DMS153 treated with DMSO at 0.1 percent for 48 hours (cell line): ENCODE results near the gene TOR4A.
"Not testable (repeated sequence)": the region's sequence is repeated elsewhere in the genome, so short reads cannot be mapped to it uniquely, and the experiment has no call there.

Source experiments
- DNase-seq: peaks from one replicate; lab custom pipeline; 2025; ENCODE audit not compliant: unreplicated experiment; lab: John Stamatoyannopoulos, UW

TOR4A gene

DNA sequence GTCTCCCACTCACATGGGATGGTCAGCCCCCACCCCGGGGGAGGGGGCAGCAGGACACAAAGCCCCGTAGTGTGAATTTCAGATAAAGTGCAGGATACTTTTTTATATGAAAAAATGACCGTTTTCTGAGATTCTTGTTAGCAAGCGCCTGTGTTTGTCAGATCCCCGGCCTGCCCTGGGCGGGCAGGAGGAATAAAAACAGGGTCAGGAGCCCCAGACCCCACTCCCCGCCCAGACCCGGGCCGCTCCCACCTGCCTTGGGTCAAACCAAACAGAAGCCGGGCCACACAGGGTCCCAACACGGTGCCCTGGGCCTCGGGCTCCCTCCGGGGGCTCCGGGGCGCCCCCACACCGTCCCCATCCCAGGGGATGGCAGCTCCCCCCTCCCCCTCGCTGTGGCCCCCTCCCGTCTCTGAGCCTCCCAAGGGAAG is 38.1 kb downstream of the TOR4A start:
- no peak for DNase-seq

DNA sequence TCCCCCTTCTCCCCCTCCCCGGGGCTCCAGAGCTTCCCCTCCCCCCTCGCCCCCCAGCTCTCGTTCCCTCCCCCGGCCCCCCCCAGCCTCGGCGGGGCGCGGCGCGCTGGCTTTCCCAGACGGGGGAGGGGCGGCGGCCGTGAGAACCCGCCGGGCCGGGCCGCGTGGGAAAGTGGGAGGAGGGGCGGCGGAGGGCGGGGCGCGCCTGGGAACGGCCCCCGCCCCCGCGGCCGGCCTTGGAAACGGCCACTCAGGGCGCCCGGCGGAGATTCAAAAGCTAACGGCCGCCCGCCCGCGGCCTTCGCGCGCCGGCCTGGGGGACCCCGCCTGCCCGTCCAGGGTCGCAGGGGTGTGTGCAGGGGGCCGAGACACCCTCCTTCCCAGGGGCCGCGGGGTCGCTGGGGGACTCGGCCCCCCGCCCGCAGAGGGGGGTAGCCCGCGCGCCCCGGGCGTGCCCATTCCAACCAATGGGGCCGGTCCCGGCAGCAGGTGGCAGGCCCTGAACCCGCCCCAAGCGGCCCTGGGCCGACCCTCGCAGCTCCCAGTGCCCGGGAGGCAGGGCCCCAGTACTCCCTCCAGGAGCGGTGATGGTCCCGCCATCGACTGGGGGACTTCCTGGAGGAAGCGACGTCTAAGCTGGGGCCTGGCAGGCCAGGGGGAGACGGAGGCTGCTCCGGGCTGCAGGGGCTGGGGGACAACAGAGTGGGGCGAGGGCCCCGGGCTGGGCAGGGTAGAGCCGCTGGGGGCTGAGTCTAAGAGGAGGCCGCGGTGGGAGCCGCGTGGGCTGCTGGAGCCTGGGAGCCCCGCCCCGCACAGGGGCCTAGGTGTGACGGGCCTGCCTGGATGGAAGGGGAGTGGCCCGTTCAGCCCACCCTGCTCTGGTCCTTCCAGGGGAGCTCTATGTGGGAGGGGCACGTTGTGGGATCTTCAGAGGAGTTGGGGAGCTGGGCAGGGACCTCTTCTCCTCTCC is 38.8 kb downstream of the TOR4A start:
- peak; percentile 6 for DNase-seq

- no peak for DNase-seq
These were observed 39.6 kb downstream of the TOR4A start for GRCh38 chr9:137317021-137317717.

GRCh38 chr9:137317718-137318511 is 40.4 kb downstream of the TOR4A start:
- no peak for DNase-seq

DNA sequence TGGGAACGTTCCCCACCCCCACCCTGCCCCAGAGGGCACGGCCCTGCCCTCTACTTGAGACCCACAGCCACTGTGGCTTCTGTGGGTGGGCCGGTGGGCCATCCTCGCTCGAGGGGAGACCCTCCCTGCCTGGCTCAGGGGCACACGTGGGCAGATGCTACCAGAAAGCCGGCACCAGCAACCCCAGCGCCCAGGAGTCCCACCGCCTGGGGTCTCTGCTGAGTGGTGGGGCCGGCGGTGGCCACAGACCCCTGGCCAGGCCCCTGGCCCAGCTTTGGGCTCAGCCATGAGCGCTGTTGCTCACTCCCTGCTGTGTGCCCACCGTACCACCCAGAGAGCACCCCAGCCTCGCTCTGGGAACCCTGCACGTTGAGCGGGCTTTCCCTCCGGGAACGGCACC is 41.1 kb downstream of the TOR4A start:
- DNase-seq, result no peak

DNA sequence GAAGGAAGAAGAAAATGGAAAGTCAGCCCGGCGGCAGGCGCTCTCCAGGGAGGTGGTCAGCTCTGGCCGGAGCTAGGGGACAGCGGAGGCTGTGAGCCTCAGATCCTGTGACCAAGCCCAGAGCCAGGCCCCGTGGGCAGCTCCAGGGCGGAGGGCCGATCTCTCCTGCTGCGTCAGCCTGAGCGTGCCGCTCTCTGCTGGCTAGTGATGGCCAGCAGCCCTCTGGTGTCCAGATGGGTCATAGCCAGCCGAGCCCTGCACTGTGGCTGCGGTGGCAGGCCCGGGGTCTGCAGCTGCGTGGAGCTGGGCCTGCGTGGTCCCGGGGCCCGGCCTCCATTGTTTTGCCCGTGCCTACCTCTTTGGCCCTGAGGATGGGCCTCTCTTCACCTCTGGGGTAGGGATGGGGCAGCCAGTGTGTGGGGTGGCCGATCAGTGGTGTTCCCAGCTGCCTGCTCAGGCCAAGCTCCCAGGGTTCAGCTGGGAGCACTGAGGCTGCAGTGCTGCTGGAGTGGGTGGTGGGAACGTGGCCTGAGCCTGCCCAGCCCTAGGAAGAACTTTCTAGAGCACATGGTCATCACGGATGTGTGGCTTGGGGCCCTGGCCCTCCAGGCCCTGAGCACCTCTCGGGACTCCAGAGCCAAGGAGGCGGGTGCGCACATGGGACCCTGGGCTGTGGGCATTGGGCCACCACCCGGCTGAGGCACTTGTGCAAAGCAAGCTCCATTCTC is 41.6 kb downstream of the TOR4A start:
- no peak for DNase-seq

GRCh38 chr9:137319739-137320551 is 42.4 kb downstream of the TOR4A start:
- no peak for DNase-seq

DNA sequence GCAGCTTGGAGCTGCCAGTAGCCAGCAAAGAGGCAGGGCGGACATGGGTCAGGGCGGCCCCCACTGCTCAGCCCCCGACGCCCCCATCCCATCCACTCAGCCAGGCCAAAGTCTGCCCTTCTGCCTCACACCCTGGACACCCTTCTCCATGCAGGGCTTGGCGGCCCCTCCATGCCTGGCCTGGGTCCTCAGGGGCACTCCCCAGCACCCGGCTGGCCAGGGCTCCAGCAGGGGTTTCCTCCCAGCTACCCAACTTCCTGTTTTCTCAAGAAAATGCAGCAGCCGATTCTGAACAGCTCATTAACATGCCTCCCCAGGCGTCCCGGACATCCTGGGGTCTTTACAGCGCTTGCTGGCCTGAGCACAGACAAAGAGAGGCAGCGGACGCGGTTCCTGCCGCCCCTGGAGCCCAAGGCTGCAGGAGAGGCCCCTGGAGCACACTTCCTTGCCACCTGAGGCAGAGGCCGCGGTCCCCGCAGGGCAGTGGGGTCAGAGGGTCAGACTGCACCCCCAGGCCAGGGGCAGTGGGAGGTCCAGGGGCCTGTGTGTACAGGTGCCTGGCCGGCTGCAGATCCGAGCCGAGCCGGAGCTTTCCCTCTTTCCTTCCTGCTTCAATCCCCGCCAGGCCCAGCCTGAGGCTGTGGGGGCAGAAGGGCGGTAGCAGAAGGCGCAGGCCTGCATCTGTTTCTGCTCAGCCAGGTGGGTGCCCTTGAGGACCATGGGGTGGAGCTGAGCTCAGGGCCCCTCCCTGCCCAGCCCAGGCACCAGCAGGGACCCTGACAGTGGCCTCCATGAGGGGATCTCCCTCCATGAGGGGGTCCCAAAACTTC is 43.2 kb downstream of the TOR4A start:
- DNase-seq, result no peak

DNA sequence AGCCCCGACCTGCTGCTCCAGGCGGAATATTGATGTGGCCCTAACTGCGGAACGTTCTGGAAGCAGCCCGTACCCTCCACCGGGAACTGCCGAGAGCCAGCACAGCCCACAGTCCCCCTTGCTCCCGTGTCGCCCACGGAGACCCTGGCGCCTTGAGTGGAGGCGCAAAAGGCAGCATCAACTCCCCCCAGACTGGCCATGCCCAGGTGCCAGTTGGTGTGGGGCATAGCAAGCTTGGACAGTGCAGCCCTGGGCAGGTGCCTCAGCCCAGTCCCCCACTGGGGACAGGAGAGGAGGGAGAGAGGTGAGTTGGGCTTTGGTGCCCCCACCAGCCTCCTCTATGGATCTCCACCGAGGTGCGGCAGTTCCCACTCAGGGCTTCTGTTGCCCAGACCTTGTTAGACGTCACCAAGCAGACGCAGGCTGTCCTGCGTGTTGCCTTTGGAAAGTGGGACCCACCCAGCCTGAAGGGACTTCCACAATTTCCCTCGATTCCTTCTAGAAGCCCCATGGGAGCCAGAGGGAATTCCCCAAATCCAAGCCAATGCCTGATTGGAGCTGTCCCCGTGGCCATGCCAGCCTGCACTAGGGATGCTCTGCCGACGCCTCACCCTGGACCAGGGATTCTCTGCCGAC is 44.3 kb downstream of the TOR4A start:
- DNase-seq, result no peak

- no peak for DNase-seq
These were observed 46.2 kb downstream of the TOR4A start for GRCh38 chr9:137323531-137324331.

DNA sequence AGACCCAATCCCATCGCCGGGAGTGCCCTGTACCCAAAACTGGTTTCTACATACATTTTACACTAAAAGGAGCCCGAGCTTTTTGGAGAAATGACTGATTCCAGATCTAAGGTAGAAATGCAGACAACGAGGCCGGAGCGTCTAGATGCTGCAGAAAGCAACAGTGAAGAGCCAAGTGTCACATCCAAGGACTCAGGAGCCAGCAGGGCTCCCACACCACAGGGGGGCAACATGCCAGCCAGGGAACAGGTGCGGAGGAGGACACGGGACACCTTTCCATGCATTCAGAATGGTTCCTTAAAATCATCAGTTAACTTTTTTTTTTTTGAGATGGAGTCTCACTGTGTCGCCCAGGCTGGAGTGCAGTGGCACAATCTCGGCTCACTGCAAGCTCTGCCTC is 47.6 kb downstream of the TOR4A start:
- no peak for DNase-seq

GRCh38 chr9:137325799-137326198 is 48.3 kb downstream of the TOR4A start:
- DNase-seq, result no peak

DNA sequence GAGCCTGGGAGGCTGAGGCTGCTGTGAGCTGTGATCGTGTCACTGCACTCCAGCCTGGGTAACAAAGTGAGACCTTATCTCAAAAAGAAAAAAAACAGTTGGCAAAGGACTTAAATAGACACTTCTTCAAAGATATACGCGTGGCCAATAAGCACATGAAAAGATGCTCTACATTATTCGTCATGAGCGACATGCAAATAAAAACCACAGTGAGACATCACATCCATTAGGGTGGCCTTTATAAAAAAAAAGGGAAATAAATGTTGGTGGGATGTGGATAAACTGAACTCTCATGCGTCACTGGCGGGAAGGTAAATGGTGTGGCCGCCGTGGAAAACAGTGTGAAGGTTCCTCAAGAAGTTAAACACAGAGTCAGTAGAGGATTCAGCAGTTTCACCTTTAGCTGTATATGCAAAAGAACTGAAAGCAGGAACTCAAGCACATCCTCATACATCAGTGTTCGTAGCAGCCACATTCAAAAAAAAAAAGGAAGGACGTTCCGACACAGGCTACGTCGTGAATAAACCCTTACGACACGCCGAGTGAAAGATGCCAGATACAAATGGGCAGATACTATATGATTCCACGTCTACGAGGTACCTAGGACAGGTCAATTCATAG is 49.0 kb downstream of the TOR4A start:
- DNase-seq, result no peak

DNA sequence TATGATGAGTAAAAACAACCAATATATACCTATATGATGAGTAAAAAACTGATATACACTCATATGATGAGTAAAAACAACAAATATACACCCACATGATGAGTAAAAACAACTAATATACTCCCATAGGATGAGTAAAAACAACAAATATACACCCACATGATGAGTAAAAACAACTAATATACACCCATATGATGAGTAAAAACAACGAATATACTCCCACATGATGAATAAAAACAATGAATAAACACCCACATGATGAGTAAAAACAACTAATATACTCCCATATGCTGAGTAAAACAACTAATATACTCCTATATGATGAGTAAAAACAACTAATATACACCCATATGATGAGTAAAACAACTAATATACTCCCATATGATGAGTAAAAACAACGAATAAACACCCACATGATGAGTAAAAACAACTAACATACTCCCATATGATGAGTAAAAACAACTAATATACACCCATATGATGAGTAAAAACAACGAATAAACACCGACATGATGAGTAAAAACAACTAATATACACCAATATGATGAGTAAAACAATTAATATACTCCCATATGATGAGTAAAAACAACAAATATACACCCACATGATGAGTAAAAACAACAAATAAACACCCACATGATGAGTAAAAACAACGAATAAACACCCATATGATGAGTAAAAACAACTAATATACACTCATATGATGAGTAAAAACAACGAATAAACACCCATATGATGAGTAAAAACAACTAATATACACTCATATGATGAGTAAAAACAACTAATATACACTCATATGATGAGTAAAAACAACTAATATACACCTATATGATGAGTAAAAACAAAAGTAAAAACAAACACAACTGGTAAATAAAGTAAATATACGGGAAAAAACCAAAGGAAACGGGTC is 50.4 kb downstream of the TOR4A start:
- DNase-seq, result not testable (repeated sequence)

GRCh38 chr9:137329590-137329989 is 52.1 kb downstream of the TOR4A start:
- DNase-seq, result not testable (repeated sequence)

DNA sequence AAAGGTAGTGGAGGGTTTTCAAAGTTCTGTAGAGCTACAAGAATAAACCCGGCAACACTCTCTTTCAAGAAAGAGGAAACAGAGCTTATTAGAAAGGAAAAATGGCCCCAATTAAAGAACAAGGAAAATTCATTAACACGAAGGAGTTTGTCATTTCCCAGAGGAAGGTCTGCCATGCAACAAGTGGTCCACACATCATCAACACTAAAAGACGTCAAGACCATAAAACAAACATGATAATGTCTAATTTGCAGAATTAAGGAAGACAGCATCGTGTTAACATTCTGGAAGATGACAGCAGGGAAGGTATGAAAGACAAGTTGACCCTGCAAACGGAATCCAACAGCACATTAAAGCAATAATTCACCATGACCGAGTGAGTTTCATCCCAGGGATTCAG is 53.2 kb downstream of the TOR4A start:
- no peak for DNase-seq
